ENCODE measurements around the gene STARD7.
"Not testable (repeated sequence)": the region's sequence is repeated elsewhere in the genome, so short reads cannot be mapped to it uniquely, and the experiment has no call there.

Gene STARD7

GRCh38 chr2:96225016-96225533 lies 16.4 kb upstream of the STARD7 start:
- peak; percentile 59 for DNase-seq (ENCODE audit: low spot score)
- TF ChIP-seq CTCF (IDR thresholded peaks at IDR 0.05; ENCODE audit: borderline replicate concordance, control extremely low read depth, extremely low read depth, insufficient read depth, missing control alignments): no peak
- in situ Hi-C loops (cut with MboI; ENCODE audit: low sequenced_read_pairs, unreplicated experiment): no loop called here

- in situ Hi-C loops (cut with MboI; ENCODE audit: low sequenced_read_pairs, unreplicated experiment); DNase-seq (ENCODE audit: low spot score): not testable (repeated sequence)
Measured at GRCh38 chr2:96221106-96221505, 12.5 kb upstream of the STARD7 start.

- in situ Hi-C loops (cut with MboI; ENCODE audit: low sequenced_read_pairs, unreplicated experiment); DNase-seq (ENCODE audit: low spot score): not testable (repeated sequence)
Measured at GRCh38 chr2:96219959-96220358, 11.3 kb upstream of the STARD7 start.

- TF ChIP-seq CTCF (IDR thresholded peaks at IDR 0.05; ENCODE audit: borderline replicate concordance, control extremely low read depth, extremely low read depth, insufficient read depth, missing control alignments): no peak
- DNase-seq (ENCODE audit: low spot score): no peak
- in situ Hi-C loops (cut with MboI; ENCODE audit: low sequenced_read_pairs, unreplicated experiment): no loop called here
Measured at GRCh38 chr2:96218508-96219131, 10.0 kb upstream of the STARD7 start.

GRCh38 chr2:96214554-96214953 lies 5.9 kb upstream of the STARD7 start:
- no peak for DNase-seq (ENCODE audit: low spot score)
- no peak for TF ChIP-seq CTCF (IDR thresholded peaks at IDR 0.05; ENCODE audit: borderline replicate concordance, control extremely low read depth, extremely low read depth, insufficient read depth, missing control alignments)
- in situ Hi-C loops (cut with MboI; ENCODE audit: low sequenced_read_pairs, unreplicated experiment): no loop called here

GRCh38 chr2:96213379-96213778 lies 4.8 kb upstream of the STARD7 start:
- no peak for DNase-seq (ENCODE audit: low spot score)
- in situ Hi-C loops (cut with MboI; ENCODE audit: low sequenced_read_pairs, unreplicated experiment): no loop called here
- no peak for TF ChIP-seq CTCF (IDR thresholded peaks at IDR 0.05; ENCODE audit: borderline replicate concordance, control extremely low read depth, extremely low read depth, insufficient read depth, missing control alignments)

GRCh38 chr2:96212339-96212738 lies 3.7 kb upstream of the STARD7 start:
- no peak for TF ChIP-seq CTCF (IDR thresholded peaks at IDR 0.05; ENCODE audit: borderline replicate concordance, control extremely low read depth, extremely low read depth, insufficient read depth, missing control alignments)
- in situ Hi-C loops (cut with MboI; ENCODE audit: low sequenced_read_pairs, unreplicated experiment): no loop called here
- no peak for DNase-seq (ENCODE audit: low spot score)

- no peak for TF ChIP-seq CTCF (IDR thresholded peaks at IDR 0.05; ENCODE audit: borderline replicate concordance, control extremely low read depth, extremely low read depth, insufficient read depth, missing control alignments)
- in situ Hi-C loops (cut with MboI; ENCODE audit: low sequenced_read_pairs, unreplicated experiment): no loop called here
- no peak for DNase-seq (ENCODE audit: low spot score)
Measured at GRCh38 chr2:96209729-96210085, 1.1 kb upstream of the STARD7 start.

Measured in GM13976 (cell line).